ENCODE results near the gene RAB11FIP3. TPM values are rescaled to one million over a fixed set of nuclear protein-coding genes. Genes with fewer than 3 reads are reported as not detected.
"Not testable (repeated sequence)": the region's sequence is repeated elsewhere in the genome, so short reads cannot be mapped to it uniquely, and the experiment has no call there.

RAB11FIP3 gene
- total and polyA plus RNA-seq, 2 donors, result 16.8 to 57.0 TPM

DNA sequence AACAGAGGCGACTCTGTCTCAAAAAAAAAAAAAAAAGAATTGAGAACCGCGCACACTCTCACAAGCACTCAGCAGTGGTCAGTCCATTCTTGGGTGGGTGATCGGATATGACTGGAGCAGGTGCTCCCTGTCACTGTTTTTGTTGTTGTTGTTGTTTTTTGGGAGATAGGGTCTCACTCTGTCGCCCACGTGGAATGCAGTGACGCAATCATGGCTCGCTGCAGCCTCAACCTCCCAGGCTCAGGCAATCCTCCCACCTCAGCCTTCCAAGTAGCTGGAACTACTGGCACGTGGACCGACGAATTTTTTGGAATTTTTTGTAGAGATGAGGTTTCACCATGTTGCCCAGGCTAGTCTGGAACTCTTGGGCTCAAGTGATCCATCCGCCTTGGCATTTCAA lies 30.0 kb downstream of the RAB11FIP3 start:
- H3K36me3 ChIP-seq (ENCODE audit: insufficient read depth), result no peaks in the 10 kb centered on the region
- H3K4me1 ChIP-seq (ENCODE audit: insufficient read depth), result no peaks in the 10 kb centered on the region
- DNase-seq (ENCODE audit: extremely low spot score), result no peak
- WGBS, result 94% methylated on average over 12 of the region's 12 CpGs
- H3K27ac ChIP-seq (ENCODE audit: low read depth), result no peak overlapping the region
- no peak overlapping the region for H3K4me3 ChIP-seq (ENCODE audit: low read depth, low read length)

DNA sequence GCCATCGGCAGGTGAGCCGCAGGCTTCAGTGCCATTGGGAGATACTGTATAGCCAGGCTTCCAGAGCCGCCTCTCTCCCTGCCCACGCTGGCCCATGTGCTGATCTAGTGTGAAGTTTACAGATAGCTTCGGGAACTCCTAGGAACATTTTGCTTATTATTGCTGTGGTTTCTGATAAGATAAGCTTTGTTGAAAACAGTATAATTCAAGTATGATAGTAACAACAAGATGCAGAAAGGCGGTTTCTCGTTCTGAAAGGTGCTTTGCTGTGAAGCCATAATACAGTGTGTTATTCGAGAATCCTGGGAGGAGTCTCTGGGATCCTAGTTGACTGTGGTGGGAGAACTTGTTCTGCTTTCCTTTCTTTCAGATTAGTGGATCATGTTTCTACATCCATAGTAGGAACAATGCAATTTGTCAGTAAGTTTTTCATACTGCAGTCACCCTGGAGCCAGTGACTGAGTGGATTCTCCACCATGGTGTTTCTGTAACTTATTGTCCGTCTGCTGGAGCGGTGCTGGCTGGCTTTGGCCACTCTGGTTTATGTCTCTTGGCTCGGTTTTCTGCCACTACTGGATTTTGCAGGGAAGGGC lies 31.5 kb downstream of the RAB11FIP3 start:
- H3K27ac ChIP-seq (ENCODE audit: low read depth), result no peak overlapping the region

DNA sequence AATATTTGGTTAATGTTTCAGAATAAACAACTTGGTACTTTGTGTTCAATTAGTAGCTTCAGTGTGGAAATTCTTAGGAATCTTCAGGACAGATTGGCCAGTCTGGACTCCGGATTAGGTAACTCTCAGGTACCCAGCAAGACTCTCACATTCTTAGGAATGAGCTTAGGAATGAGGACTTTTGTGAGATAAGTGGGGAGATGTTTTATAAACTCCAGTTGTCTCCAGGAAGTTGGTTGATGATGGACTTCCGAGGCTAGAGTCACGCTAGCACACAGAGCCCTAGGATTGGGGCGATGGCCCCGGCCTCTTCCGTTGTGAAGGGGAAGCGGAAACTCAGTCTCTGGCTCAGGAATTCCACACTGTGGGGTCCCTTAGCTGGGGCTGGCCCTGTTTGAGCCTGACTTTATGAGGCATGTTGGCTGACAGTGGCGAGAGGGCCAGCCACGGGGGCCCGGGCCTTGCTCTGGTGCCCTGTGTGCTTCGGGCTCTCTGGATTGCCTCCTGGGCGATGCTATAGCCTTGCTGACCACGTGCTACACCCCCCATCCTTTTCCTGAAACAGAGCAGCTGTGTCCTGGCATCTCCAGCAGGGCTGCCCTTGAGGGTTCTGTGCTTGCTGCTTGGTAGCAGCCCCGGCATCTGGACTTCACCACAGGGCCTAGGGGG lies 32.4 kb downstream of the RAB11FIP3 start:
- H3K4me3 ChIP-seq (ENCODE audit: low read depth, low read length), result no peak overlapping the region
- H3K36me3 ChIP-seq (ENCODE audit: insufficient read depth), result no peaks in the 10 kb centered on the region
- no peaks in the 10 kb centered on the region for H3K4me1 ChIP-seq (ENCODE audit: insufficient read depth)
- H3K27ac ChIP-seq (ENCODE audit: low read depth), result no peak overlapping the region
- 75% methylated on average over 14 of the region's 14 CpGs for WGBS
- DNase-seq (ENCODE audit: extremely low spot score), result no peak

More for the DNA sequence above, 31.5 kb downstream of the RAB11FIP3 start:
- Histone ChIP-seq H3K4me3 (ENCODE audit: low read depth, low read length) (no peak overlapping the region), H3K36me3 (ENCODE audit: insufficient read depth) (no peaks in the 10 kb centered on the region), H3K4me1 (ENCODE audit: insufficient read depth) (no peaks in the 10 kb centered on the region)
- 26% methylated on average over 11 of the region's 11 CpGs for WGBS
- no peak for DNase-seq (ENCODE audit: extremely low spot score)

DNA sequence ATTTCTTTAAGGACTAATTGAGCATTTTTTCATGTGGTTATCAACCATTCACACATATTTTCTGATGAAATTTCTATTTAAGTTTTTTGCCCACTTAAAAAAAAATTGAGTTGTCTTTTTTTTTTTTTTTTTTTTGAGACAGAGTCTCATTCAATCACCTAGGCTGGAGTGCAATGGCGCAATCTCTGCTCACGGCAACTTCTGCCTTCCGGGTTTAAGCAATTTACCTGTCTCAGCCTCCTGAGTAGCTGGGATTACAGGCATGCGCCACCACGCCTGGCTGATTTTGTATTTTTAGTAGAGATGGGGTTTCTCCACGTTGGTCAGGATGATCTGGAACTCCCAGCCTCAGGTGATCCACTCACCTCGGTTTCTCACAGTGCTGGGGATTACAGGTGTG lies 34.3 kb downstream of the RAB11FIP3 start:
- DNase-seq (ENCODE audit: extremely low spot score), result no peak
- Histone ChIP-seq H3K36me3 (ENCODE audit: insufficient read depth) (no peaks in the 10 kb centered on the region), H3K4me3 (ENCODE audit: low read depth, low read length) (no peak overlapping the region), H3K27ac (ENCODE audit: low read depth) (no peak overlapping the region), H3K4me1 (ENCODE audit: insufficient read depth) (no peaks in the 10 kb centered on the region)
- 96% methylated on average over 7 of the region's 7 CpGs for WGBS

DNA sequence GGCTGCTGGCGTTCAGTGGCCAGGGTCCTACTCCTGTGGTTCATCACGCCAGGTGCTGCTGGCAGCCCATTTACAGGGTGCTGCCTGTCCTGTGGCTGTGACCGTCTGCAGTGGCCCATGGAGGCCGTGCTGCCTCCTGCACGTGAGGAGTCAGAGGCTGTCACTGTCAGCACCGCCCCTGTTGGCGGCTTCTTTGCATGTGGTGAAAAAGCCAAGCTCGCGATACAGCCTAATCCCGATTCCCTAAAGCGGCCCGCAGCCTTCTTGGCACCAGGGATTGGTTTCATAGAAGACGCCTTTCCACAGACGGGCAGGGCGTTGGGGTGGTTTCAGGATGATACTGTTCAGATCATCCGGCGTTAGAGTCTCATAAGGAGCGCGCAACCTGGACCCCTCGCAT lies 35.3 kb downstream of the RAB11FIP3 start:
- Histone ChIP-seq H3K4me3 (ENCODE audit: low read depth, low read length) (no peak overlapping the region), H3K27ac (ENCODE audit: low read depth) (no peak overlapping the region), H3K36me3 (ENCODE audit: insufficient read depth) (no peaks in the 10 kb centered on the region), H3K4me1 (ENCODE audit: insufficient read depth) (no peaks in the 10 kb centered on the region)
- 87% methylated on average over 20 of the region's 20 CpGs for WGBS
- DNase-seq (ENCODE audit: extremely low spot score), result no peak

DNA sequence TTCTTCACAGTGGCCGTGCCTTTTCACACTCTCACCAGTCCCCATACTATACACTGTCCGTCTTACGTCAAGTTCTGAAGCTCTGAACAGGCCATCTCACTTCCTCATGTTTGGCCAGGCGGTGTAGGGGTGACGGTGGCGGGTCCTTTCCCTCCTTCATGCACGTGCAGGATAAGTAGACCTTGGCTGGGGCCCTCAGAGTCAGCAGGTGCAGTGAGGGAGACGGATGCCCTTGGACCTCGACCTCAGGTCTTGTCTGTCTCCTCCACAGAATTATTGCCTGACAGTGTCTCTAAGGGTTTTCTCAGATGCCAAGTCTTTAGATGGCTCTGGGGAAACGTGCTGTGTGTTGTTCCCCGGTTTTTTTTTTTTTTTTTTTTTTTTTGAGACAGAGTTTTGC lies 37.6 kb downstream of the RAB11FIP3 start:
- Histone ChIP-seq H3K4me1 (ENCODE audit: insufficient read depth) (no peaks in the 10 kb centered on the region), H3K36me3 (ENCODE audit: insufficient read depth) (no peaks in the 10 kb centered on the region), H3K4me3 (ENCODE audit: low read depth, low read length) (no peak overlapping the region), H3K27ac (ENCODE audit: low read depth) (no peak overlapping the region)
- 89% methylated on average over 11 of the region's 11 CpGs for WGBS
- DNase-seq (ENCODE audit: extremely low spot score), result no peak

DNA sequence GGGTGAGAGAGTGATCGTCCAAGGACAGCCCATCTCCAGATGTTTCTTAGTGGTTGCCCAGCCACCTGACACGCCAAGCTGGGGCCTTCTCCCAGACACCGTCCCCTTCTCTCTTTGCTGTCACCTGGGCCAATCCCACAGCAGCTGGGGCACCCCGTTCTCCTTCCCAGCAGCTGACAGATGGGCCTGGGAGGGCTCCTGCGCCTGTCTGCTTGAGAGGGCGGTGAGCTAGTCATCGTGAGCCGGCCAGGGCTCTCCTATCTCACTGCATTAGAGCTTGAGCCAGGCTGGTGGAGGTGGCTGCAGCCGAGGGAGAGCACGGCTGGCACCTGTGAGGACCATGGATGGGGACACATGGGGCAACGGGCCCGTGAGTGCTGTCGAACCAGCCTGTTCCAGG lies 41.2 kb downstream of the RAB11FIP3 start:
- no peak overlapping the region for H3K27ac ChIP-seq (ENCODE audit: low read depth)
- no peaks in the 10 kb centered on the region for H3K36me3 ChIP-seq (ENCODE audit: insufficient read depth)
- no peak overlapping the region for H3K4me3 ChIP-seq (ENCODE audit: low read depth, low read length)
- 87% methylated on average over 13 of the region's 13 CpGs for WGBS
- H3K4me1 ChIP-seq (ENCODE audit: insufficient read depth), result no peaks in the 10 kb centered on the region
- DNase-seq (ENCODE audit: extremely low spot score), result no peak

DNA sequence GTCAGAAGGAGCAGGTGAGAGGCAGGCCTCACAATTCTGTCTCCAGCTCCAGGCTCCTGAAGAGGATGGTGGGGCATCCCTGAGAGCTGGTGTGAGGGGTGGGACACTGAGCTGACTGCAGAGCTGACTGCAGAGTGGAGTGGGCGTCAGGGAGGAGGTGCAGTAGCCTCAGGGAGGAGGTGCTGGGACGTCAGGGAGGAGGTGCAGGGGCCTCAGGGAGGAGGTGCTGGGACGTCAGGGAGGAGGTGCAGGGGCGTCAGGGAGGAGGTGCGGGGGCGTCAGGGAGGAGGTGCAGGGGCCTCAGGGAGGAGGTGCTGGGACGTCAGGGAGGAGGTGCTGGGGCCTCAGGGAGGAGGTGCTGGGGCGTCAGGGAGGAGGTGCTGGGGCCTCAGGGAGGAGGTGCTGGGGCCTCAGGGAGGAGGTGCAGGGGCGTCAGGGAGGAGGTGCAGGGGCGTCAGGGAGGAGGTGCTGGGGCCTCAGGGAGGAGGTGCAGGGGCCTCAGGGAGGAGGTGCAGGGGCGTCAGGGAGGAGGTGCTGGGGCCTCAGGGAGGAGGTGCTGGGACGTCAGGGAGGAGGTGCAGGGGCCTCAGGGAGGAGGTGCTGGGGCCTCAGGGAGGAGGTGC lies 41.9 kb downstream of the RAB11FIP3 start:
- H3K4me1 ChIP-seq (ENCODE audit: insufficient read depth); H3K36me3 ChIP-seq (ENCODE audit: insufficient read depth); H3K4me3 ChIP-seq (ENCODE audit: low read depth, low read length); H3K27ac ChIP-seq (ENCODE audit: low read depth); DNase-seq (ENCODE audit: extremely low spot score): not testable (repeated sequence)
- WGBS, result 65% methylated on average over 12 of the region's 12 CpGs

DNA sequence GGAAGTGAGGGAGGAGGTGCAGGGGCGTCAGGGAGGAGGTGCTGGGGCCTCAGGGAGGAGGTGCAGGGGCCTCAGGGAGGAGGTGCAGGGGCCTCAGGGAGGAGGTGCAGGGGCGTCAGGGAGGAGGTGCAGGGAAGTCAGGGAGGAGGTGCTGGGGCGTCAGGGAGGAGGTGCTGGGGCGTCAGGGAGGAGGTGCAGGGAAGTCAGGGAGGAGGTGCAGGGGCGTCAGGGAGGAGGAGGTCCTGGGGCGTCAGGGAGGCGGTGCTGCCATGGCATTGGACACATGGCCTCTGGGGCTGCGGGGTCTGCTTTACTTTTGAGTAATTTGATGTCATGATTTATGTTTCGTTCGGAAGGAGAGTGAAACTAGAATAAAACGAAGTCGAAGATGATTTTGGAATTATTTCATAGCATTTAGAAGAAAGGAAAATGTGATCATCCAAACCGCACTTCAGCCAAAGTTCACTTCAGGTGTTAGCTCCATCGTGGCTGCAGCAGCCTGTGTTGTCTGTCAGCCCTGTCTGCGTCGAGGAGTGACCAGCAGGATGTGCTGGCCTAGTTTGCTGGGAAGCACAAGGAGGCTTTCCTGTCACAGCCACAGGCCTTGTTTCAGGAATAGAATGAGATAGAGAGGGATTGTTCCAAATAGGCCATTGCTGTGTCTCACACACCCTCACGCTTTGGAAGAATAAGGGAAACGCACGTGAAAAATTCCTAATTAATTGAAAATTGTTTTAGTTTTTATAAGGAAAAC lies 42.8 kb downstream of the RAB11FIP3 start:
- 79% methylated on average over 19 of the region's 19 CpGs for WGBS
- Histone ChIP-seq H3K27ac (ENCODE audit: low read depth) (no peak overlapping the region), H3K36me3 (ENCODE audit: insufficient read depth) (no peaks in the 10 kb centered on the region), H3K4me3 (ENCODE audit: low read depth, low read length) (no peak overlapping the region), H3K4me1 (ENCODE audit: insufficient read depth) (no peaks in the 10 kb centered on the region)
- no peak for DNase-seq (ENCODE audit: extremely low spot score)

DNA sequence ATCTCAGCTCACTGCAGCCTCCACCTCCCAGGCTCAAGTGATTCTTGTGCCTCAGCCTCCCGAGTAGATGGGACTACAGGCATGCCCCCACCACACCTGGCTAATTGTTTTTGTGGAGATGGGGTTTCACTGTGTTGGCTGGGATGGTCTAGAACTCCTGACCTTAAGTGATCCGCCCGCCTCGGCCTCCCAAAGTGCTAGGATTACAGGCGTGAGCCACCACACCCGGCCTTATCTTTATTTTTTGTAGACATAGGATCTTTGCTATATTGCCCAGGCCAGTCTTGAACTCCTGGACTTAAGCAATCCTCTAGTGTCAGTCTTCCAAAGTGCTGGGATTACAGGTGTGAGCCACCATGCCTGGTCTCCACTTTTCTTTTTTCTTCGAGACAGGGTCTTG lies 44.0 kb downstream of the RAB11FIP3 start:
- not testable (repeated sequence) for H3K4me3 ChIP-seq (ENCODE audit: low read depth, low read length); H3K4me1 ChIP-seq (ENCODE audit: insufficient read depth); H3K36me3 ChIP-seq (ENCODE audit: insufficient read depth); H3K27ac ChIP-seq (ENCODE audit: low read depth); DNase-seq (ENCODE audit: extremely low spot score)
- WGBS, result 94% methylated on average over 7 of the region's 7 CpGs

DNA sequence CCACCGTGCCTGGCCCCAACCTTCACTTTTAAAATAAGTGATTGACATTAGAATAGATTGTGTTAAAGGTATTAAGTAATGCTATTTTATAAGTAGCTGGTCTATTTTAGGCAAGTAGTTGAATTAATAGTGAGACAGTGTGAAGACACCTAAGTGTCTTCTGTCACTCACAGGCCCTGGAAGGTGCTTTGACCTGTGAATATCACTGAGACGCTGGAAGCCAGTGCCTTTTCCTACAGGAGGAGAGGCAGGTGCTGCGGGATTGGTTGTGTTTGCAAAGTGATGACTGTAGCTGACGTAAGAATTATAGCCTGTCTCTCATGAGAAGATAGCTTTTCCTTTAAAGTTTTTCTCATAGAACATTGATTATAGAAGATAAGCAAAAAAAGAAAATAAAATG lies 45.0 kb downstream of the RAB11FIP3 start:
- DNase-seq (ENCODE audit: extremely low spot score), result no peak
- 88% methylated on average over 4 of the region's 4 CpGs for WGBS
- Histone ChIP-seq H3K4me1 (ENCODE audit: insufficient read depth) (no peaks in the 10 kb centered on the region), H3K27ac (ENCODE audit: low read depth) (no peak overlapping the region), H3K4me3 (ENCODE audit: low read depth, low read length) (no peak overlapping the region), H3K36me3 (ENCODE audit: insufficient read depth) (no peaks in the 10 kb centered on the region)

DNA sequence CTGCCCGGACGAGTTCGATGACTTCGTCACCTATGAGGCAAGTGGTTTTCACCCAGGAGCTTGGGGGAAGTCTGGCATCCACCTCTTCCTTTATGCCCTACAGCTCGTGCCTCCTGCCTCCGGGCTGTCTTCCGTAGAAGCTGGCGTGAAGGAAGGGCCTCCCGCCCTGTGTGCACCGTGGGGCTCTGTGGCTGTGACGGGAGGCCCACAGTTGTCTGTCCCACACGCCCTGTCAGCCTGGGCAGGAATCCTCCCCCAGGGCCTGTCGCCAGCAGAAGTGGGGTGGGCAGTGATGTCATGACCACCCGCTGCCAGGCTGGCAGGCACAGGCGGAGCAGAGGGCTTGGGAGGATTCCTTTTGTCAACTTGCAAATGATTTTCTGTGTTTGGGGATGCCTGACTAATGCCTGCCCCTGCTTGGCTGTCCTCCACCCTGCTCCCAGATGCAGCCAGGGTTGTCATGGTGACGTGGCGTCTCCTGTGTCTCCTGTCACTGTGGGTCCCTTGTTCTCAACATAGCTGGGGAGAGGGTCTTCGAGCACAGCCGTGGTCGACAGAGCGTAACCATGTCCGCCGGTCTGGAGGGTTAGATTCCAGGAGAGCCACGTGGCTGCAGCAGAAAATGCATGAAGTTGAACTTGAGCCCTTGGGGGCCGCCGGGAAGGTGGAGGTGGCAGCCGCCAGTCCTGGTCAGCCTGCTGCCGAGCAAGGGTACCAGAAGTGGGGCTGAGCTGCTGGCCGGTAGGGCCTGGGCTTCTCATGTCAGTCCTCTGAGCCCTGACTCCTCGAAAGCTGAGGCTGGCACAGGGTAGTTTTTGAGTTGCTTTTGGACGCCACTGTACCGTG lies 46.1 kb downstream of the RAB11FIP3 start:
- DNase-seq (ENCODE audit: extremely low spot score), result no peak
- H3K27ac ChIP-seq (ENCODE audit: low read depth), result no peak overlapping the region
- no peak overlapping the region for H3K4me3 ChIP-seq (ENCODE audit: low read depth, low read length)
- H3K36me3 ChIP-seq (ENCODE audit: insufficient read depth), result no peaks in the 10 kb centered on the region
- WGBS, result 83% methylated on average over 32 of the region's 32 CpGs
- no peaks in the 10 kb centered on the region for H3K4me1 ChIP-seq (ENCODE audit: insufficient read depth)

DNA sequence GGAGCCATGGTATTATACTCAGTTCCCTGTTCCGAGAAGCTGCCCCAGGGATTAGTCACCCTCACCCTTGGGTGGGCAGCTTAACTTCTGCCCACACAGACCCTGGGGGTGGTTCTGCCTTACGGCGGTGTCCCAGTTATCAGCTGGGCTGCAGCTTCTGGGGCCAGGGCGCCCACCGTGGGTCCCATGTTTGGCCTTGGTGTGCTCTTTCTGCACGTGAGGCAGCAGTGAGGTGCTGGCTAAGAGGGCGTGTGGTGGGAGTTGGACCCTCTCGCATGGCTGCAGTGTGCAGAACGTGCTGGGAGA lies 46.7 kb downstream of the RAB11FIP3 start:
- Histone ChIP-seq H3K36me3 (ENCODE audit: insufficient read depth) (no peaks in the 10 kb centered on the region), H3K4me1 (ENCODE audit: insufficient read depth) (no peaks in the 10 kb centered on the region), H3K27ac (ENCODE audit: low read depth) (no peak overlapping the region), H3K4me3 (ENCODE audit: low read depth, low read length) (no peak overlapping the region)
- no peak for DNase-seq (ENCODE audit: extremely low spot score)
- 96% methylated on average over 9 of the region's 9 CpGs for WGBS

Measured in urinary bladder (tissue), 4 donors.